HG03432 (cell line): ENCODE results near the gene TACC3.

ENCODE experiments used
- ATAC-seq: cut with Tn5 transposase; IDR thresholded peaks from one replicate; pipeline ENCODE4 v1.9.1; 2021; ENCODE audit warnings: mild to moderate bottlenecking, moderate library complexity; ENCODE audit not compliant: unreplicated experiment

TACC3 gene

GRCh38 chr4:1786544-1787362, 65.4 kb downstream of the TACC3 start:
- no peak for ATAC-seq

GRCh38 chr4:1787411-1788077, 66.2 kb downstream of the TACC3 start:
- ATAC-seq: no peak

GRCh38 chr4:1788254-1788973, 67.1 kb downstream of the TACC3 start:
- ATAC-seq: no peak

- no peak for ATAC-seq
These were observed 68.2 kb downstream of the TACC3 start for GRCh38 chr4:1789552-1789951.

GRCh38 chr4:1790005-1790404, 68.7 kb downstream of the TACC3 start:
- no peak for ATAC-seq

- ATAC-seq: no peak
These were observed 71.0 kb downstream of the TACC3 start for GRCh38 chr4:1792158-1792831.

GRCh38 chr4:1792832-1793495, 71.6 kb downstream of the TACC3 start, which contains the start of gene FGFR3:
Gene FGFR3, plus strand, starts transcription at chr4:1793293. Its CDS starts 642 bp downstream, at chr4:1793935.
- ATAC-seq: peak; percentile 70

GRCh38 chr4:1793496-1793840, 72.1 kb downstream of the TACC3 start:
- ATAC-seq: peak; percentile 34

GRCh38 chr4:1793940-1794808, 72.9 kb downstream of the TACC3 start:
- ATAC-seq: no peak
